SH-SY5Y (cell line): Measurements from ENCODE around the gene MYH10.

Experiments
- GATA2 ChIP-seq: IDR thresholded peaks from 2 replicates; pipeline ENCODE4 v1.6.1; 2011; ENCODE audit warnings: mild to moderate bottlenecking, low read depth, low read length
- GATA3 ChIP-seq: IDR thresholded peaks from 2 replicates; pipeline ENCODE4 v1.6.1; 2011; ENCODE audit warnings: low read depth, mild to moderate bottlenecking, low read length, moderate library complexity

DNA sequence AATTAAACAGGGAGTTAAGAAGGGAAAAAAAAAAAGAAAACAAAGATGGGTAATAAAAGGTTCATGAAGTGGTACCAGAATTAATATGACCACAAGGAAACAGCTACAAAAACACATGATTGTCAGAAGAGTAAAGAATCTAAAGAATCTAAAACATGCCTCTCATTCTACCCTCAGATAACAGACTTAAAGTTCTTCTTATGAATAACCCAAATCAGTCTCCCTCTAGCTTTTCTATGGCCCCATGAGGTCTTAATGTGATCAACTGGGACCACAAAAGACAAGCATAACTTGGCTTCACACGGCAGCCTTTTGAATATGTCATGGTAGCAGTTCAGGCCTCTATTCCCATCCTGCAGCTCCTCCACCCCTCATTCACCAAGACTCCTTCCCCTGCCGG, 6.9 kb downstream of the MYH10 start:
- TF ChIP-seq GATA2 (no peak), GATA3 (no peak)
